H1 (cell line): ENCODE measurements around the gene BRIP1. TPM values are rescaled to one million over a fixed set of nuclear protein-coding genes. Genes with fewer than 3 reads are reported as not detected.

Experiments
- CTCF ChIA-PET: fragments of 300-600 bp; sonication (Branson Sonifier 250); formaldehyde crosslinking; loops from one replicate; lab custom pipeline; 2021; ENCODE audit not compliant: partially characterized antibody; lab: Charles Lee
- POLR2A ChIA-PET: fragments of 300-600 bp; sonication (Branson Sonifier 250); formaldehyde crosslinking; loops from one replicate; lab custom pipeline; 2021; ENCODE audit warnings: inconsistent platforms; ENCODE audit not compliant: partially characterized antibody; lab: Charles Lee
- DNase-seq, 2 experiments: peaks; one replicate each; pipeline versions ENCODE4 v3.0.0 to v3.0.0-alpha.2; 2010 to 2022; ENCODE audit warnings: low spot score in 2 of 2, low read depth in 1 of 2, mixed read lengths in 1 of 2
- FAIRE-seq: peaks from 2 replicates; lab custom pipeline; 2011; peaks lifted over from hg19 to GRCh38; lab: Jason Lieb, UNC
- H2AFZ ChIP-seq: 2 replicates; pipeline ENCODE4 v1.8.1; 2012; ENCODE audit warnings: low read length, inconsistent platforms
- H2AK5ac ChIP-seq: 2 replicates; pipeline ENCODE4 v1.6.1; 2013; ENCODE audit warnings: low read depth, low read length
- H2BK120ac ChIP-seq: replicated peaks from 2 replicates; pipeline ENCODE3; 2013; ENCODE audit warnings: low read depth, low read length, inconsistent platforms
- H2BK12ac ChIP-seq: 2 replicates; pipeline ENCODE4 v1.6.1; 2013; ENCODE audit warnings: low read depth, low read length
- H2BK15ac ChIP-seq: 2 replicates; pipeline ENCODE4 v1.6.1; 2013; ENCODE audit warnings: low read length
- H2BK20ac ChIP-seq: 2 replicates; pipeline ENCODE4 v1.6.1; 2013; ENCODE audit warnings: low read length
- H2BK5ac ChIP-seq: 2 replicates; pipeline ENCODE4 v1.6.1; 2013; ENCODE audit warnings: low read depth, low read length
- H3K14ac ChIP-seq: 2 replicates; pipeline ENCODE4 v1.6.1; 2013; ENCODE audit warnings: inconsistent platforms; ENCODE audit not compliant: insufficient read length
- H3K18ac ChIP-seq: 2 replicates; pipeline ENCODE4 v1.6.1; 2013; ENCODE audit warnings: low read length; ENCODE audit errors: extremely low read depth
- H3K23ac ChIP-seq: 2 replicates; pipeline ENCODE4 v1.6.1; 2013; ENCODE audit warnings: inconsistent platforms; ENCODE audit not compliant: insufficient read length
- H3K23me2 ChIP-seq: 2 replicates; pipeline ENCODE4 v1.6.1; 2013; ENCODE audit warnings: low read depth, low read length
- H3K27ac ChIP-seq: 2 replicates; pipeline ENCODE4 v1.6.1; 2011; ENCODE audit warnings: low read depth, low read length, inconsistent platforms
- H3K27me3 ChIP-seq, 4 experiments: replicated peaks in 1 of 4; 1 replicate in 1 of 4; 2 replicates in 3 of 4; pipeline versions ENCODE4 v1.6.1 to v1.8.1; 2011 to 2013; ENCODE audit warnings: low read length in 3 of 4, mild to moderate bottlenecking in 3 of 4, inconsistent platforms in 2 of 4, mixed read lengths in 2 of 4, moderate library complexity in 1 of 4; ENCODE audit not compliant: control insufficient read depth in 3 of 4, insufficient read depth in 3 of 4; ENCODE audit errors: extremely low read depth in 1 of 4
- H3K36me3 ChIP-seq, 4 experiments: 2 replicates each; pipeline versions ENCODE4 v1.6.1 to v1.8.1; 2011 to 2013; ENCODE audit warnings: mild to moderate bottlenecking in 4 of 4, low read length in 3 of 4, moderate library complexity in 2 of 4, control low read depth in 1 of 4, inconsistent platforms in 1 of 4; ENCODE audit not compliant: insufficient read depth in 4 of 4, control insufficient read depth in 2 of 4
- H3K4ac ChIP-seq: replicated peaks from 2 replicates; pipeline ENCODE3; 2013; ENCODE audit warnings: low read length, low read depth, mixed read lengths, inconsistent platforms; ENCODE audit not compliant: insufficient read length
- H3K4me1 ChIP-seq, 4 experiments: replicated peaks in 1 of 4; 1 replicate in 1 of 4; 2 replicates in 3 of 4; pipeline versions ENCODE4 v1.6.1 to v1.8.1; 2011 to 2013; ENCODE audit warnings: low read length in 3 of 4, inconsistent platforms in 2 of 4, mixed read lengths in 1 of 4; ENCODE audit not compliant: insufficient read depth in 4 of 4, control insufficient read depth in 3 of 4
- H3K4me2 ChIP-seq, 2 experiments: 2 replicates each; pipeline versions ENCODE4 v1.6.1 to v1.8.1; 2011 to 2013; ENCODE audit warnings: low read depth in 2 of 2, low read length in 2 of 2, control low read depth in 1 of 2, inconsistent platforms in 1 of 2, mild to moderate bottlenecking in 1 of 2; ENCODE audit not compliant: insufficient read depth in 1 of 2
- H3K4me3 ChIP-seq, 4 experiments: fragments of 200-600, 300-600 bp in 1 of 4; sonication (generic), shearing (Covaris generic), sonication (Bioruptor Twin) in 1 of 4; 2 replicates each; pipeline versions ENCODE4 v1.5.1 to v1.8.1; 2011 to 2016; ENCODE audit warnings: low read length in 4 of 4, low read depth in 3 of 4, control low read depth in 2 of 4, inconsistent platforms in 2 of 4, mild to moderate bottlenecking in 2 of 4, mixed read lengths in 1 of 4, moderate library complexity in 1 of 4; ENCODE audit not compliant: insufficient read depth in 2 of 4; ENCODE audit errors: extremely low read depth in 1 of 4
- H3K56ac ChIP-seq: replicated peaks from 2 replicates; pipeline ENCODE3; 2013; ENCODE audit warnings: low read depth, mild to moderate bottlenecking, mixed read lengths, low read length, inconsistent platforms; ENCODE audit not compliant: insufficient read length
- H3K79me1 ChIP-seq: 2 replicates; pipeline ENCODE4 v1.6.1; 2013; ENCODE audit warnings: low read depth, low read length, control low read depth
- H3K79me2 ChIP-seq, 2 experiments: 2 replicates each; pipeline versions ENCODE4 v1.6.1 to v1.8.1; 2012 to 2013; ENCODE audit warnings: low read length in 2 of 2, mild to moderate bottlenecking in 2 of 2, inconsistent platforms in 1 of 2; ENCODE audit not compliant: insufficient read depth in 2 of 2, control insufficient read depth in 1 of 2
- H3K9ac ChIP-seq, 4 experiments: replicated peaks in 1 of 4; 1 replicate in 1 of 4; 2 replicates in 3 of 4; pipeline versions ENCODE4 v1.6.1 to v1.8.1; 2011 to 2013; ENCODE audit warnings: low read depth in 3 of 4, low read length in 3 of 4, control low read depth in 2 of 4, mild to moderate bottlenecking in 2 of 4, moderate library complexity in 2 of 4, inconsistent platforms in 1 of 4; ENCODE audit errors: extremely low read depth in 1 of 4
- H3K9me3 ChIP-seq, 2 experiments: 2 replicates each; pipeline versions ENCODE4 v1.6.1 to v1.8.1; 2012 to 2013; ENCODE audit warnings: mild to moderate bottlenecking in 2 of 2, moderate library complexity in 2 of 2, control low read depth in 1 of 2, inconsistent platforms in 1 of 2, low read depth in 1 of 2, low read length in 1 of 2, mixed read lengths in 1 of 2; ENCODE audit not compliant: insufficient read depth in 2 of 2
- H4K20me1 ChIP-seq, 2 experiments: replicated peaks in 1 of 2; 2 replicates each; pipeline versions ENCODE3 to v1.8.1; 2011 to 2013; ENCODE audit warnings: inconsistent platforms in 2 of 2, low read length in 2 of 2, mild to moderate bottlenecking in 1 of 2; ENCODE audit not compliant: insufficient read depth in 2 of 2, control insufficient read depth in 1 of 2
- H4K5ac ChIP-seq: 2 replicates; pipeline ENCODE4 v1.6.1; 2013; ENCODE audit warnings: low read length, low read depth, mixed read lengths, inconsistent platforms; ENCODE audit not compliant: insufficient read length
- H4K8ac ChIP-seq: 2 replicates; pipeline ENCODE4 v1.8.0; 2013; ENCODE audit warnings: mild to moderate bottlenecking, moderate library complexity, low read length, inconsistent platforms; ENCODE audit not compliant: insufficient read depth; ENCODE audit errors: extremely low read depth
- H4K91ac ChIP-seq: replicated peaks from 2 replicates; pipeline ENCODE3; 2013; ENCODE audit warnings: low read length, mixed read lengths, inconsistent platforms; ENCODE audit not compliant: insufficient read length
- CREB1 ChIP-seq: IDR thresholded peaks from 2 replicates; pipeline ENCODE4 v1.6.1; 2012; ENCODE audit warnings: inconsistent platforms
- FOSL1 ChIP-seq: IDR thresholded peaks from 2 replicates; pipeline ENCODE4 v1.6.1; 2011; ENCODE audit warnings: mild to moderate bottlenecking, low read depth, low read length, moderate library complexity; ENCODE audit not compliant: insufficient read depth
- SIN3A ChIP-seq, 2 experiments: IDR thresholded peaks in 1 of 2; conservative IDR thresholded peaks in 1 of 2; 2 replicates each; pipeline ENCODE4 v1.6.1; 2011 to 2012; ENCODE audit warnings: low read length in 2 of 2, improper control_type of control experiment in 1 of 2, low read depth in 1 of 2, mild to moderate bottlenecking in 1 of 2
- SUZ12 ChIP-seq: fragments of 200-600 bp; sonication (generic); IDR thresholded peaks from 2 replicates; pipeline ENCODE4 v1.6.1; 2012; ENCODE audit warnings: mild to moderate bottlenecking, inconsistent platforms, low read length, moderate library complexity, mixed read lengths
- TEAD4 ChIP-seq: IDR thresholded peaks from 2 replicates; pipeline ENCODE4 v1.6.1; 2012; ENCODE audit warnings: low read depth, low read length, inconsistent platforms, mixed read lengths
- WGBS, 2 experiments: shearing (Covaris generic) in 1 of 2; methylation state at CpG; one replicate each; pipeline versions ENCODE4 v1.1.6 to v1.1.7; 2013 to 2015; ENCODE audit warnings: low lambda C conversion rate in 2 of 2, mixed read lengths in 2 of 2, inconsistent platforms in 1 of 2, low coverage in 1 of 2, missing lambda C conversion rate in 1 of 2; ENCODE audit not compliant: insufficient replicate concordance in 2 of 2, insufficient coverage in 1 of 2, insufficient read length in 1 of 2; ENCODE audit errors: extremely low coverage in 1 of 2, missing lambda C conversion rate in 1 of 2; 5-methylcytosine and 5-hydroxymethylcytosine counted together
- polyA plus RNA-seq, 7 experiments: library from polyadenylated mRNA; depleted of rRNA in 3 of 7; stranded (reverse) in 5 of 7; unstranded in 2 of 7; fragments of >200 nt in 5 of 7; fragments of 200-250 nt in 2 of 7; gene quantifications; 1 replicate in 5 of 7; 2 replicates in 1 of 7; 4 replicates in 1 of 7; pipeline versions ENCODE4 v1.2.1 to v1.2.3, GENCODE V29; 2011 to 2013; ENCODE audit warnings: missing spikeins in 2 of 7, mixed read lengths in 2 of 7
- total RNA-seq: library from RNA; stranded (reverse); fragmentation: NEBNext Ultra II Directional; extraction: Animal tissue kit (Norgen Biotek cat#: 25700); gene quantifications from 2 replicates; pipeline ENCODE4 v1.2.1, GENCODE V29; 2021
- TF ChIP-seq, protein P1 (sequence below): IDR thresholded peaks from 2 replicates; pipeline ENCODE4 v1.6.1; 2012; ENCODE audit warnings: inconsistent platforms
- TF ChIP-seq, protein P2 (sequence below): IDR thresholded peaks from 2 replicates; pipeline ENCODE4 v1.6.1; 2011; ENCODE audit warnings: low read depth, mild to moderate bottlenecking, low read length; ENCODE audit not compliant: insufficient read depth

Gene BRIP1
- total and polyA plus RNA-seq, 2 of the 8 experiments (the other 6 are each of a cell fraction or from before 2014, with no cell fraction given) = 5.8 to 19.2 TPM

DNA sequence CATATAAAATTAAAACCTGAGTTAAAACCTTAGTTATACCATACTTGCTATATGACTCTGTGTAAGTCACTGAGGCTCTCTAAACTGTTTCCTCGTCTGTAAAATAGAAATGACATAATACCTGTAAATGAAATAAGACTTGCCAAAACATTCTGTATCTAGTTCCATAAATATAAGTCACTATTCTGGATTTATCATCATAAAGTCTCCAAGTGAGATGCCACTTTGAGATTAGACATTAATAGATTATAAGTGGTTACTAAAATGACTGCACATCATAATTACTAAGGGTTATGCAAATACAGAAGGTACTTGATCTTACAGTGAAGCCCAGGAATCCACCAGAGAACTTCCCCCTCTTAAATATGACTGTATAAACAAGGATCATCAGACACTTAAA, 12.0 kb upstream of the BRIP1 start:
- DNase-seq = no peak
- Histone ChIP-seq H3K27me3 (no peaks in the 10 kb centered on the region), H3K4ac (no peak overlapping the region), H2AK5ac (no peak overlapping the region), H2BK12ac (no peak overlapping the region), H3K9me3 (no peaks in the 10 kb centered on the region), H3K56ac (no peak overlapping the region), H3K27ac (no peak overlapping the region), H2BK120ac (no peak overlapping the region), H3K36me3 (peaks cover 0 to 17% (median 3%) of the 10 kb centered on the region in 4 experiments; a peak in 4 of 8 replicates), H4K5ac (no peak overlapping the region)
- ChIA-PET POLR2A (no interaction called here), CTCF (no interaction called here)
- 86% methylated on average over 1 of the region's 1 CpG; no CpG with 5 or more reads in 1 of the 2 experiments for WGBS, 2 experiments
- no peak for TF ChIP-seq SUZ12
- TF ChIP-seq, protein P1, sequence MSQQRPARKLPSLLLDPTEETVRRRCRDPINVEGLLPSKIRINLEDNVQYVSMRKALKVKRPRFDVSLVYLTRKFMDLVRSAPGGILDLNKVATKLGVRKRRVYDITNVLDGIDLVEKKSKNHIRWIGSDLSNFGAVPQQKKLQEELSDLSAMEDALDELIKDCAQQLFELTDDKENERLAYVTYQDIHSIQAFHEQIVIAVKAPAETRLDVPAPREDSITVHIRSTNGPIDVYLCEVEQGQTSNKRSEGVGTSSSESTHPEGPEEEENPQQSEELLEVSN = no peak
- no peak for TF ChIP-seq TEAD4
- TF ChIP-seq, protein P2, sequence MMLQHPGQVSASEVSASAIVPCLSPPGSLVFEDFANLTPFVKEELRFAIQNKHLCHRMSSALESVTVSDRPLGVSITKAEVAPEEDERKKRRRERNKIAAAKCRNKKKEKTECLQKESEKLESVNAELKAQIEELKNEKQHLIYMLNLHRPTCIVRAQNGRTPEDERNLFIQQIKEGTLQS = no peak
- no peak for TF ChIP-seq FOSL1
- no peak for TF ChIP-seq SIN3A (conservative IDR thresholded peaks at IDR 0.05 in 1 of 2, IDR thresholded peaks at IDR 0.05 in 1 of 2; ENCODE audit: low read depth in 1 of 2, low read length in 2 of 2)
- TF ChIP-seq CREB1 = no peak
- TF ChIP-seq, all 59 proteins: peak for 0
- Histone ChIP-seq H3K4me3 (no peak overlapping the region), H2BK5ac (no peak overlapping the region), H3K9ac (no peak overlapping the region), H3K79me1 (no peaks in the 10 kb centered on the region), H4K8ac (no peak overlapping the region), H4K20me1 (no peaks in the 10 kb centered on the region), H3K79me2 (no peaks in the 10 kb centered on the region), H3K23ac (no peak overlapping the region), H2BK20ac (no peak overlapping the region), H3K4me1 (no peaks in the 10 kb centered on the region), H2BK15ac (no peak overlapping the region), H4K91ac (no peak overlapping the region), H2AFZ (no peak overlapping the region), H3K18ac (no peak overlapping the region), H3K14ac (no peak overlapping the region), H3K23me2 (no peaks in the 10 kb centered on the region), H3K4me2 (no peak overlapping the region)
- no peak for FAIRE-seq
